Measurements from ENCODE around the gene FAM184A.

FAM184A gene

DNA sequence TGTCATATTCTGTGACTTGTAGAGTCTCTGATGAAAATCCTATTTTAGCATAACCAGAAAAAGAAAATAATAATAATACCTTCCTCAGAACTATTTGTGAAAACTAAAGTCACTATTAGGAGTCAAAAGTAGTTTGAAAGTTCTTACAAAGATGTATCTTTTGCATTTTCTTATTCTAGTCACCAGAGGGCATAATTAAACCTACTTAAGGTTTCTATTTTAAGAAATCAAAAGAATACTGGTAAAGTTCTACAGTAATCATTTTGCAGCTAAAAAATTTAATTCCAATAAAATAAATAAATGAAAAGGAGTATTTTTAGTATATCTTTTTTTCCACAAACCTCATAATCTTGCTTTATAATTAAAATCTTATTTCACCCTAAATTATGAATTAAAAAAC is 115.5 kb downstream of the FAM184A start:
- DNase-seq (ENCODE audit: low read depth, low spot score): no peak
- POLR2A ChIA-PET: no interaction called here
- TF ChIP-seq CTCF (IDR thresholded peaks at IDR 0.05; ENCODE audit: insufficient read depth, low read length, missing control alignments): no peak
- H3K4me3 ChIP-seq (ENCODE audit: low read depth, low read length): no peak overlapping the region
- CTCF ChIA-PET: interaction anchor here (1.0 to 4.8 kb wide), 9 partner anchors 9 to 156 kb away, joined by 3 to 108 read pairs (median 5); no protein-coding TSS in a partner anchor

GRCh38 chr6:118959903-118960302 is 118.6 kb downstream of the FAM184A start:
- no peak for TF ChIP-seq CTCF (IDR thresholded peaks at IDR 0.05; ENCODE audit: insufficient read depth, low read length, missing control alignments)
- DNase-seq (ENCODE audit: low read depth, low spot score): no peak
- no peak overlapping the region for H3K4me3 ChIP-seq (ENCODE audit: low read depth, low read length)
- POLR2A ChIA-PET: no interaction called here
- CTCF ChIA-PET: interaction anchor here (5.2 kb wide), 1 partner anchor 151 kb away, joined by 27 read pairs; no protein-coding TSS in a partner anchor

DNA sequence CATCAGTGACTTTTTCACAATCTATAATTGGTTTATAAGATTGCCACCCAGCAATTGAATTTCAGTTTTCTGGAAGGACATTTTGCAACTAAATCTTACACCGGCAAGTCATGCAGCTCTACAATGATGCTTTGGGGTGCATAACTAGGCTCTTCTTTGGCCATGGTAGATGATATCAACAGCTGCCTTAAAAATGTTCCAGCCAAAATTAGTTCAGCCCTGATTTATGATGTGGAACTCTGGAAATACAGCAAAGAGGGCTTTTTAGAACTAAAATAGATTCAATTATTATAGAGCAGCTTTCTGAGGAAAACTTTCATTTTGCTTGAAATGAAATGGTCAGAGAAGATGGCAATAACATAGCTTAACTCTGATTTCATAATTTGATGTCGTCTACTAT is 125.1 kb downstream of the FAM184A start:
- DNase-seq (ENCODE audit: low read depth, low spot score): no peak
- TF ChIP-seq CTCF (IDR thresholded peaks at IDR 0.05; ENCODE audit: insufficient read depth, low read length, missing control alignments): no peak
- CTCF ChIA-PET: interaction anchor here (1.3 to 2.0 kb wide), 2 partner anchors 10 to 157 kb away, joined by 7 to 11 read pairs; no protein-coding TSS in a partner anchor
- no peak overlapping the region for H3K4me3 ChIP-seq (ENCODE audit: low read depth, low read length)
- POLR2A ChIA-PET: no interaction called here

DNA sequence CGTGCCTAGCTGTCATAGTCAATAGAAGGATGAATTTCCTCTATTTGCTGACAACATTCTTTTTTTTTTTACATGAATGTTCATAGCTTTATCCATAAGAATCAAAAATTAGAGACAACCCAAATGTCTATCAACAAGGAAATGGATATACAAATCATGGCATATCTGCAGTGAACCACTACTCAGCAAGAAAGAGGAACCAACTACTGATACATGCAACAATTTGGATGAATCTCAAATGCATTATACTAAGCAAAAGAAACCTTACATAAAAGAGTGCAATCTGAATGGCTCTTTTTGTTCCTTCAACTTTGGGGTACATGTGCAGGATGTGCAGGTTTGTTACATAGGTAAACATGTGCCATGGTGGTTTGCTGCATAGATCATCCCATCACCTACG is 125.8 kb downstream of the FAM184A start:
- no peak for DNase-seq (ENCODE audit: low read depth, low spot score)
- no peak overlapping the region for H3K4me3 ChIP-seq (ENCODE audit: low read depth, low read length)
- CTCF ChIA-PET: interaction anchor here (1.3 kb wide), 1 partner anchor 158 kb away, joined by 7 read pairs; no protein-coding TSS in a partner anchor
- POLR2A ChIA-PET: no interaction called here
- no peak for TF ChIP-seq CTCF (IDR thresholded peaks at IDR 0.05; ENCODE audit: insufficient read depth, low read length, missing control alignments)

- TF ChIP-seq CTCF (IDR thresholded peaks at IDR 0.05; ENCODE audit: insufficient read depth, low read length, missing control alignments): no peak
- H3K4me3 ChIP-seq (ENCODE audit: low read depth, low read length): no peak overlapping the region
- CTCF ChIA-PET: no interaction called here
- DNase-seq (ENCODE audit: low read depth, low spot score): no peak
- POLR2A ChIA-PET: no interaction called here
Observed at GRCh38 chr6:118945217-118945616, 133.2 kb downstream of the FAM184A start.

GRCh38 chr6:118940770-118941169 is 137.7 kb downstream of the FAM184A start:
- ChIA-PET POLR2A (no interaction called here), CTCF (no interaction called here)
- DNase-seq (ENCODE audit: low read depth, low spot score): no peak
- H3K4me3 ChIP-seq (ENCODE audit: low read depth, low read length): no peak overlapping the region
- no peak for TF ChIP-seq CTCF (IDR thresholded peaks at IDR 0.05; ENCODE audit: insufficient read depth, low read length, missing control alignments)

All from AG04449 (cell line).